Ovary (tissue), 9 donors: ENCODE results near the gene ST3GAL4. TPM values are rescaled to one million over a fixed set of nuclear protein-coding genes. Genes with fewer than 3 reads are reported as not detected.

Source experiments
- DNase-seq, 5 donors: peaks; one replicate each; pipeline ENCODE4 v3.0.0-alpha.2; 2019 to 2020
- H3K27ac ChIP-seq, 2 donors: fragments of 200-600 bp; one replicate each; pipeline versions ENCODE4 v1.5.1 to v1.8.0; 2019 to 2022
- H3K27me3 ChIP-seq: fragments of 200-600 bp; one replicate; pipeline ENCODE4 v1.8.0; 2022
- H3K36me3 ChIP-seq: fragments of 200-600 bp; sonication (generic); one replicate; pipeline ENCODE4 v1.5.1; 2019
- H3K4me1 ChIP-seq: one replicate; pipeline ENCODE4 v1.8.1; 2013; ENCODE audit warnings: mild to moderate bottlenecking, moderate library complexity; ENCODE audit not compliant: insufficient read depth
- H3K4me3 ChIP-seq: fragments of 200-600 bp; sonication (generic); one replicate; pipeline ENCODE4 v1.5.1; 2017
- H3K9me3 ChIP-seq, 2 donors: fragments of 200-600 bp in 1 of 2; sonication (generic) in 1 of 2; one replicate each; pipeline versions ENCODE4 v1.5.1 to v1.8.1; 2013 to 2019; ENCODE audit warnings: mild to moderate bottlenecking in 1 of 2, moderate library complexity in 1 of 2
- CTCF ChIP-seq, 3 donors: fragments of 450-650 bp in 2 of 3; fragments of 200-600 bp in 1 of 3; IDR thresholded peaks; one replicate each; pipeline versions ENCODE4 v1.5.1 to v1.8.0; 2016 to 2022; ENCODE audit warnings: antibody characterized with exemption in 3 of 3, mild to moderate bottlenecking in 1 of 3
- EP300 ChIP-seq: sonication (generic); formaldehyde crosslinking; IDR thresholded peaks from one replicate; pipeline ENCODE4 v1.6.1; 2017; ENCODE audit warnings: antibody characterized with exemption
- POLR2A ChIP-seq: fragments of 450-650 bp; IDR thresholded peaks from one replicate; pipeline ENCODE4 v1.6.1; 2017; ENCODE audit warnings: antibody characterized with exemption, mild to moderate bottlenecking, moderate library complexity
- WGBS, 3 donors: extraction: QIAGEN DNeasy Blood & Tissue Kit in 1 of 3; methylation state at CpG; one replicate each; pipeline versions ENCODE4 v1.1.5 to v1.1.7; 2013 to 2017; 5-methylcytosine and 5-hydroxymethylcytosine counted together
- intact Hi-C, 4 donors: fragments of 100-400 bp; cut with DNase I; formaldehyde crosslinking; loops; one replicate each; pipeline versions ENCODE4 v1.11.0 to v1.15.1; 2022 to 2023
- polyA plus RNA-seq, 2 donors: library from polyadenylated mRNA; stranded (reverse); fragments of 200-250 nt in 1 of 2; fragments of 350-450 nt in 1 of 2; fragmentation: Illumina TruSeq in 1 of 2; extraction: RNeasy Lipid Tissue Mini Kit (QIAGEN cat#74804) in 1 of 2; gene quantifications; one replicate each; pipeline ENCODE4 v1.2.3, GENCODE V29; 2013 to 2014
- small RNA-seq: library from RNA; depleted of rRNA; stranded (forward); fragments of <200 nt; gene quantifications from one replicate; pipeline ENCODE3, GENCODE V24; 2016
- total RNA-seq, 7 donors: library from RNA; depleted of rRNA in 2 of 7; stranded (reverse); fragments of >200 nt in 2 of 7; fragmentation: NEBNext Ultra II Directional in 3 of 7; extraction: Animal tissue kit (Norgen Biotek cat#: 25700) in 3 of 7; gene quantifications; one replicate each; pipeline versions ENCODE4 v1.1.0 to v1.2.4, GENCODE V29; 2016 to 2023
- donor health status: DM: no; HTN: no; CAD: no; lungs with moderate emphysema.
- donor health status: DM: no; HTN: no; CAD: no.
- donor health status: Bipolar disorder and iron deficiency.
- donor health status: DM: yes; HTN: yes; CAD: no.
- donor health status: DM: no; HTN: no; CAD: no.
- donor health status: DM: yes; HTN: yes; CAD: no.

ST3GAL4 gene
- total and polyA plus RNA-seq, 9 donors, result 75.8 to 300 (median 120) TPM

GRCh38 chr11:126460417-126461095 lies 105.1 kb downstream of the ST3GAL4 start:
- no peak overlapping the region for H3K27ac ChIP-seq
- DNase-seq, result no peak
- H3K36me3 ChIP-seq, result no peaks in the 10 kb centered on the region
- H3K4me1 ChIP-seq, result no peaks in the 10 kb centered on the region
- H3K4me3 ChIP-seq, result no peak overlapping the region
- no peaks in the 10 kb centered on the region for H3K27me3 ChIP-seq
- H3K9me3 ChIP-seq, result no peaks in the 10 kb centered on the region
- TF ChIP-seq CTCF (IDR thresholded peaks at IDR 0.05) (no peak), POLR2A (no peak), EP300 (no peak)
- 87 to 91% (median 89%) methylated on average over 15 of the region's 15 CpGs for WGBS, 3 donors
- intact Hi-C loops, result no loop called here

DNA sequence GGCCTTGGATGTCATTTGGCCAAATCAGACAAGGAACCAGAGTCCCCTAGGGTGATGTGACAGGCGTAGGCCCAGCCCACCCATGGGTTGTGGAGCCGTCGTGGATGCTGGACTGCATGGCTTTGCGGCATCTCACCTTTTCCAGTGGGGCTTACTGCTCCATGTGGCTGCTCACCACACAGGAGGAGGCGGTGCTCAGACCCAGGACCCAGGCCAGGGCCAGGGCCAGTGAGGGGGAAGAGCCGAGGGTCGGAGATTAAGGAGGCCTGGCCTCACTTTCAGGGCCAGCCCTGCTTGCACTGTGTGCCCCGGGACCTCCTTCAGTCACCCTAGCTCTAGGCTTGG lies 105.6 kb downstream of the ST3GAL4 start:
- no peak overlapping the region for H3K27ac ChIP-seq
- TF ChIP-seq CTCF (IDR thresholded peaks at IDR 0.05) (no peak), EP300 (no peak)
- WGBS, 3 donors, result 86 to 94% (median 90%) methylated on average over 8 of the region's 8 CpGs

GRCh38 chr11:126461996-126462395 lies 106.5 kb downstream of the ST3GAL4 start:
- H3K9me3 ChIP-seq, result no peaks in the 10 kb centered on the region
- no peak overlapping the region for H3K4me3 ChIP-seq
- 89 to 93% (median 92%) methylated on average over 6 of the region's 6 CpGs for WGBS, 3 donors
- no peaks in the 10 kb centered on the region for H3K27me3 ChIP-seq
- peaks cover 5% of the 10 kb centered on the region for H3K4me1 ChIP-seq
- DNase-seq, result no peak
- H3K36me3 ChIP-seq, result no peaks in the 10 kb centered on the region
- intact Hi-C loops, result no loop called here
- no peak for TF ChIP-seq POLR2A
- no peak for TF ChIP-seq CTCF (IDR thresholded peaks at IDR 0.05)
- TF ChIP-seq EP300, result no peak
- no peak overlapping the region for H3K27ac ChIP-seq

More for the DNA sequence above, 105.6 kb downstream of the ST3GAL4 start:
- no peaks in the 10 kb centered on the region for H3K27me3 ChIP-seq
- DNase-seq, result no peak
- H3K4me3 ChIP-seq, result no peak overlapping the region
- H3K4me1 ChIP-seq, result peaks cover 2% of the 10 kb centered on the region
- no peaks in the 10 kb centered on the region for H3K9me3 ChIP-seq
- no peaks in the 10 kb centered on the region for H3K36me3 ChIP-seq
- intact Hi-C loops, result no loop called here

- Histone ChIP-seq H3K36me3 (no peaks in the 10 kb centered on the region), H3K9me3 (no peaks in the 10 kb centered on the region), H3K4me3 (no peak overlapping the region), H3K4me1 (peaks cover 5% of the 10 kb centered on the region), H3K27me3 (no peaks in the 10 kb centered on the region), H3K27ac (no peak overlapping the region)
- TF ChIP-seq POLR2A, result no peak
- intact Hi-C loops, result no loop called here
- WGBS, 3 donors, result 96 to 99% (median 98%) methylated on average over 7 of the region's 7 CpGs
- DNase-seq, result no peak
Measured at GRCh38 chr11:126462422-126462821, 106.9 kb downstream of the ST3GAL4 start.

Small RNAs within 50 kb of the gene (small RNA-seq; reads per million reads assigned to genes)
- gene AP001318.3, result not detected

Other genes starting within 250 kb of the ST3GAL4 start
- 10 to 100 TPM; 18.2 to 29.0 (median 26.2) TPM for gene RPUSD4, start 144.0 kb upstream of the ST3GAL4 start, total RNA-seq
- 10 to 100 TPM; 21.6 to 30.3 TPM for gene RPUSD4, start 144.0 kb upstream of the ST3GAL4 start, polyA plus RNA-seq
- 10 to 100 TPM in 6 of 7 donors, 1 to 10 TPM in 1; 7.3 to 18.5 (median 12.7) TPM for gene FAM118B, start 143.9 kb upstream of the ST3GAL4 start, total RNA-seq
- 10 to 100 TPM in 1 of 2 donors, 1 to 10 TPM in 1; 7.4 to 18.9 TPM for gene FAM118B, start 143.9 kb upstream of the ST3GAL4 start, polyA plus RNA-seq
- 100 to 1,000 TPM in 2 of 7 donors, 10 to 100 TPM in 5; 45.3 to 113 (median 86.0) TPM for gene SRPRA, start 86.8 kb upstream of the ST3GAL4 start, total RNA-seq
- 100 to 1,000 TPM in 1 of 2 donors, 10 to 100 TPM in 1; 50.1 to 115 TPM for gene SRPRA, start 86.8 kb upstream of the ST3GAL4 start, polyA plus RNA-seq
- 10 to 100 TPM; 10.3 to 24.8 (median 17.3) TPM for gene FOXRED1, start 86.5 kb upstream of the ST3GAL4 start, total RNA-seq
- 10 to 100 TPM; 15.2 to 18.8 TPM for gene FOXRED1, start 86.5 kb upstream of the ST3GAL4 start, polyA plus RNA-seq
- gene TIRAP, start 72.6 kb upstream of the ST3GAL4 start, total RNA-seq, result 10 to 100 TPM in 6 of 7 donors, 1 to 10 TPM in 1; 7.6 to 16.0 (median 14.5) TPM
- gene TIRAP, start 72.6 kb upstream of the ST3GAL4 start, polyA plus RNA-seq, result 10 to 100 TPM; 11.8 to 13.9 TPM
- 10 to 100 TPM in 6 of 7 donors, 1 to 10 TPM in 1; 6.6 to 17.2 (median 13.5) TPM for gene DCPS, start 51.6 kb upstream of the ST3GAL4 start, total RNA-seq
- gene DCPS, start 51.6 kb upstream of the ST3GAL4 start, polyA plus RNA-seq, result 10 to 100 TPM; 12.4 to 17.2 TPM